ENCODE data around the gene NPIPB6.
A peak's percentile ranks its signal among the peaks of the same experiment; 100 is the strongest.

Gene NPIPB6

DNA sequence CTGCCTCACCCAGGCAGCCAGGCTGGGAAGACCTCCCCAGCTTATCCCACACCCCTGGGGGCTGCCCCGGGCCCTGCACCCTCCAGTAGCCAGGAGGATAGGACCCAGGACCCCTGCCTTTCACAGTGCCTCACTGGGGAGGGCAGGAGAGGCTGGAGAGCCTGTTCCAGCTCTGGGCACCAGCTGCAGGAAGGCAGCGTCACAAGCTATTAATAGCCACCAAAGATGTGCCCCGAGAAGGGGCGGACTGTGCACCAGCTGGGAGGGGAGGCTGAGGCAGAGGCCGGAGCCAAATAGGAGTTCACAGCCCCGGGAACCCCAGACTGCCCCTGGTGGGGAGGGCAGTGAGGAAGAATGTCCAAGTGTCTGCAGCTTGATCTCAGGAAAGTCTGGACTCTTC, 62.2 kb downstream of the NPIPB6 start:
- no peaks in the 10 kb centered on the region for H3K9me3 ChIP-seq (ENCODE audit: low read depth, low read length)
- TF ChIP-seq POLR2AphosphoS5 (IDR thresholded peaks at IDR 0.05; ENCODE audit: borderline replicate concordance, low read depth, low read length) (no peak), FOXP2 (optimal IDR thresholded peaks at IDR 0.05; ENCODE audit: control extremely low read depth, extremely low read length, insufficient read depth) (no peak), EZH2 (IDR thresholded peaks at IDR 0.05) (no peak)
- no peak for DNase-seq (ENCODE audit: low read depth, low spot score)
- no peak overlapping the region for H3K27ac ChIP-seq
- no peaks in the 10 kb centered on the region for H3K36me3 ChIP-seq (ENCODE audit: insufficient read depth, low read length)
- no peak overlapping the region for H3K9ac ChIP-seq (ENCODE audit: insufficient read length)
- no peak overlapping the region for H3K4me3 ChIP-seq

DNA sequence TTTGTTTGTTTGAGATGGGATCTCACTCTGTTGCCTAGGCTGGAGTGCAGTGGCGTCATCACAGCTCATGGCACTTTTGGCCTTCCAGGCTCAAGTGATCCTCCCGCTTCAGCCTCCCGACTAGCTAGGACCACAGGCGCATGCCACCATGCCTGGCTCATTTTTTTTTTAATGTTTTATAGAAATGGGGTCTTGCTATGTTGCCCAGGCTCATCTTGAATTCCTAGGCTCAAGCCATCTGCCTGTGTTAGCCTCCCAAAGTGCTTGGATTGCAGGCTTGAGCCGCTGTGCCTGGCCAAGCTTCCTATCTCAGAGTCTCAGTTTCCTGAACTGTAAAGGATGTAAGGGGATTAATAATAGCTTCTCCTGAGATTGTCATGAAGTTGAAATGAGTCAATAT, 63.0 kb downstream of the NPIPB6 start:
- Histone ChIP-seq H3K9ac (ENCODE audit: insufficient read length) (no peak overlapping the region), H3K36me3 (ENCODE audit: insufficient read depth, low read length) (no peaks in the 10 kb centered on the region), H3K9me3 (ENCODE audit: low read depth, low read length) (no peaks in the 10 kb centered on the region), H3K27ac (no peak overlapping the region), H3K4me3 (no peak overlapping the region)
- DNase-seq (ENCODE audit: low read depth, low spot score) = no peak
- no peak for TF ChIP-seq EZH2 (IDR thresholded peaks at IDR 0.05)
- TF ChIP-seq POLR2AphosphoS5 (IDR thresholded peaks at IDR 0.05; ENCODE audit: borderline replicate concordance, low read depth, low read length) = no peak
- TF ChIP-seq FOXP2 (optimal IDR thresholded peaks at IDR 0.05; ENCODE audit: control extremely low read depth, extremely low read length, insufficient read depth) = no peak

DNA sequence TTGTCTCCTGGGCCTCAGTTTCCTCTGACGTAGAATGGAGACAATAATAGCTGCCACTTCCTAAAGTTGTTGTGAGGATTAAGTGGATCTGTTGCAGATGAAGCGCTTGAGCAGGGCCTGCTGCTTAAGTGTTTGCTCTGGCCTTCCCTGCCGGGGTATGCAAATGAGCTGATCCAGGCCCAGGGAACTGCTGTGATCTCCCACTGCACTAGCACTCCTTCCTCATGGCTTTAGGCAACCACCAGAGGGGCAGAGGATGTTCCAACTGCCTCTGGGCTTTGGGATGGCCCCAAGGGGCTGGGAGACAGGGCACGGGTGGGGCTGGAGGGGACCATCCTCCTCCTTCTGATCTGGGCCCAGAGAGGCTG, 64.8 kb downstream of the NPIPB6 start:
- Histone ChIP-seq H3K36me3 (ENCODE audit: insufficient read depth, low read length) (no peaks in the 10 kb centered on the region), H3K27ac (no peak overlapping the region), H3K4me3 (no peak overlapping the region), H3K9ac (ENCODE audit: insufficient read length) (no peak overlapping the region), H3K9me3 (ENCODE audit: low read depth, low read length) (no peaks in the 10 kb centered on the region)
- no peak for TF ChIP-seq EZH2 (IDR thresholded peaks at IDR 0.05)
- TF ChIP-seq POLR2AphosphoS5 (IDR thresholded peaks at IDR 0.05; ENCODE audit: borderline replicate concordance, low read depth, low read length) = no peak
- TF ChIP-seq FOXP2 (optimal IDR thresholded peaks at IDR 0.05; ENCODE audit: control extremely low read depth, extremely low read length, insufficient read depth) = no peak
- DNase-seq (ENCODE audit: low read depth, low spot score) = no peak

DNA sequence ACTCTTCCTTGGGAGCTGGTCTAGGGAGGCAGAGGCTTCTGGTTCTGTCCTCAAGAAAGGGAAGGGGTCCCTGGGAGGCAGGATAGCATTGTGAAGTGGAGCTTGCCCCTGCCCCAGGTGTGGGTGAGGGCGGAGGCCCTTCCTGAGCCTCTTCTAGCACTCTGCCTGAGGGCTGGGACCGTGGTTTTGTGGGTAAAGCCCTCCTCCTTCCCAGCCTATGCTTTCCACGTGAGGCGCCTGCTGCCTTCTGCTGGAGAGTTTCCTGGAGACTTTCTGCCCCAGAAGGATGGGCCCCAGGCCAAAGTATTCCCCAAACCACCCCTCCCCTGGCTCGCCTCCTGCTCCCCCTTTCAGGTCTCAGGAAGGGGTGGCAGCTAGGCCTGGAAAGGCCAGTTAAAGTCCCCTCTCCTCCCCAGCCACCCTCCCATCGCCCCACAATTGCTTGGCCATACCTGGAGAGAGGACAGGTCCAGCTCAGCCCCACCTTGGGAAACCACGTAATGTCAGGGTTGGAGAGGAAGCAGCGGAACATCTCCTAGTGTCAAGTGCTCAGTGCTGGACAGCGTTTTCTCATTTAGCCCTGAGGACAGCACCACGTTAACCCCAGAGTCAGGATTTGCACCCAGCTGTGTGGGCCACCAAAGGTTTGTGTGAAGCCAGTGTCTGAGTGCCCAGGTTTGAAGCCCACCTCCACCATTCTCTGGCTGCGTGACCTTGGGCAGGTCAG, 65.4 kb downstream of the NPIPB6 start:
- Histone ChIP-seq H3K4me3 (no peak overlapping the region), H3K9ac (ENCODE audit: insufficient read length) (no peak overlapping the region), H3K27ac (no peak overlapping the region), H3K36me3 (ENCODE audit: insufficient read depth, low read length) (no peaks in the 10 kb centered on the region), H3K9me3 (ENCODE audit: low read depth, low read length) (no peaks in the 10 kb centered on the region)
- TF ChIP-seq POLR2AphosphoS5 (IDR thresholded peaks at IDR 0.05; ENCODE audit: borderline replicate concordance, low read depth, low read length) (no peak), EZH2 (IDR thresholded peaks at IDR 0.05) (no peak), FOXP2 (optimal IDR thresholded peaks at IDR 0.05; ENCODE audit: control extremely low read depth, extremely low read length, insufficient read depth) (no peak)
- DNase-seq (ENCODE audit: low read depth, low spot score) = no peak

DNA sequence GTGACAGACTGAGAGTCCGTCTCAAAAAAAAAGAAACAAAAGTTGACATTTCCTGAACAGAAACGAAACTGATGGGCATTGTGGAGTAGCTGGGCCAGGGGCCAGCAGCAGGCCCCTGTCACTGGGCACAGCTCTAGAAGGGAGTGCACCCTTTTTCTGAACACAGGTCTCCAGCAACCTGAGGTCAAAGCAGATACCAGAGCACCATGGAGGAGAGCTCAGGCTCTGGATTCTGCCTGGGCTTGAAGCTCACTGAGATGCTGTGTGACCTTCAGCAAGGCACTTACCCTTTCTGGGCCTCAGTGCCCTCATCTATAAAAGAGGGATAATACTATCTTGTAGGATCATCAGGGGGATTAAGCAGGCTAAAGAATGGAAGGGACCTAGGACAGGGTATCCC, 66.0 kb downstream of the NPIPB6 start:
- no peak for DNase-seq (ENCODE audit: low read depth, low spot score)
- H3K4me3 ChIP-seq = no peak overlapping the region
- no peak overlapping the region for H3K9ac ChIP-seq (ENCODE audit: insufficient read length)
- H3K27ac ChIP-seq = no peak overlapping the region
- no peaks in the 10 kb centered on the region for H3K36me3 ChIP-seq (ENCODE audit: insufficient read depth, low read length)
- H3K9me3 ChIP-seq (ENCODE audit: low read depth, low read length) = no peaks in the 10 kb centered on the region
- TF ChIP-seq EZH2 (IDR thresholded peaks at IDR 0.05) = no peak
- no peak for TF ChIP-seq POLR2AphosphoS5 (IDR thresholded peaks at IDR 0.05; ENCODE audit: borderline replicate concordance, low read depth, low read length)
- no peak for TF ChIP-seq FOXP2 (optimal IDR thresholded peaks at IDR 0.05; ENCODE audit: control extremely low read depth, extremely low read length, insufficient read depth)

DNA sequence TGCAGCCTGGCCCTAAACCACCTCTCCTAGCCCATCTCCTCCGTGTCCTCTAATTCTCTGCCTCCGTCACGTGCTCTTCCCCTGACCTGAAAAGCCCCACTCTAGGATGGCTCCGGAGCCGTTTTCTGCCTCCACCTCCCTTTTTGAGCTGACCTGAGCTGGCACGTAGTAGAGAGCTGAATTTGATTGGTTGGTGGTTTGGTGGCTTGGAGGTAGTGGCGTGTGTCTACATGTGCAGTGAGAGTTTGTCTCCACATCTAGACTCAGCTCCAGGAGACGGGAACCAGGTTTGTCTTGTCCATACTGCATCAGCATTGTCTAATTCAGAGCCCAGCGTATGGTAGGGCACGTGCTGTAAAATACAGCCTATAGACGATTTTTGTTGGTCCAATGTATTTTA, 68.0 kb downstream of the NPIPB6 start:
- Histone ChIP-seq H3K9me3 (ENCODE audit: low read depth, low read length) (no peaks in the 10 kb centered on the region), H3K9ac (ENCODE audit: insufficient read length) (no peak overlapping the region), H3K27ac (no peak overlapping the region), H3K4me3 (no peak overlapping the region), H3K36me3 (ENCODE audit: insufficient read depth, low read length) (no peaks in the 10 kb centered on the region)
- TF ChIP-seq EZH2 (IDR thresholded peaks at IDR 0.05) = no peak
- no peak for TF ChIP-seq POLR2AphosphoS5 (IDR thresholded peaks at IDR 0.05; ENCODE audit: borderline replicate concordance, low read depth, low read length)
- TF ChIP-seq FOXP2 (optimal IDR thresholded peaks at IDR 0.05; ENCODE audit: control extremely low read depth, extremely low read length, insufficient read depth) = no peak
- DNase-seq (ENCODE audit: low read depth, low spot score) = no peak

DNA sequence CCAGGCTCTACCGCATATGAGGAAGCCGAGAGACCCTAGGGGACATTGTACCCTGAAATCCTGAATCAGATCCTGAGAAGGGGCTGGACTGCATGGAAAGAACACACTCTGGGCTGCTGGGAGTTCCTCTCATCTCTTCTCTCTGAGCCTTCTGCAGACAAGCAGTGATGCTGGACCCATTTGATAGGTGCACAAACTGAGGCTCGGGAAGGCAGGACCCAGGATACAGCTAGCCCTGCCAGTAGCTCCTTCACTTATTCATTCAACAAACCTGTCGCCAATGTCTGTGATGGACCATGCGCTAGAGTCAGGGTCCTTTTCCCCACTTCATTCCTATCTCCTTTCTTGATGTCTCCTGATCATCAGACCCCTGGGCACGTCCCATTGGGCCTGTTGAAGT, 69.1 kb downstream of the NPIPB6 start:
- H3K36me3 ChIP-seq (ENCODE audit: insufficient read depth, low read length) = no peaks in the 10 kb centered on the region
- no peak overlapping the region for H3K27ac ChIP-seq
- no peak for DNase-seq (ENCODE audit: low read depth, low spot score)
- no peaks in the 10 kb centered on the region for H3K9me3 ChIP-seq (ENCODE audit: low read depth, low read length)
- H3K9ac ChIP-seq (ENCODE audit: insufficient read length) = no peak overlapping the region
- TF ChIP-seq POLR2AphosphoS5 (IDR thresholded peaks at IDR 0.05; ENCODE audit: borderline replicate concordance, low read depth, low read length) (no peak), FOXP2 (optimal IDR thresholded peaks at IDR 0.05; ENCODE audit: control extremely low read depth, extremely low read length, insufficient read depth) (no peak), EZH2 (IDR thresholded peaks at IDR 0.05) (no peak)
- peak overlapping the region; percentile 80 for H3K4me3 ChIP-seq

DNA sequence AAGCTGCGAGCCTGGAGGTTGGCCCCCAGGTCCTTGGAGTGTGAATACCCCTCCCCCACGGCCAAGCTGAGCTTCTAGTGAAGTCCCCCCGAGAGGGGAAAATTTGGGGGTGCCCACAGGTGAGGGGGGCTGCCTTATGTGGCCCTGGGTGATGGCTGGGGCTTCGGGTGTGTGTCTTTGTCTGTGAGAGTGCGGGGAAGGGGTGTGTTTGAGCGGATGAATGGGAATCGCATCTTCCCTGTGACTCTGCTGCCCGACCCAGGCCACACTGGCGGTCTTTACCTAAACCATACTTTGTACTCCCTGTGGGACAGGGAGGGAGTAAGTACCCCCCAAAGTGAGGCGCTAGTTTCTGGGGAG, 69.7 kb downstream of the NPIPB6 start:
- Histone ChIP-seq H3K36me3 (ENCODE audit: insufficient read depth, low read length) (no peaks in the 10 kb centered on the region), H3K4me3 (peak overlapping the region; percentile 80), H3K27ac (no peak overlapping the region), H3K9ac (ENCODE audit: insufficient read length) (peak overlapping the region; percentile 87), H3K9me3 (ENCODE audit: low read depth, low read length) (no peaks in the 10 kb centered on the region)
- no peak for TF ChIP-seq EZH2 (IDR thresholded peaks at IDR 0.05)
- TF ChIP-seq POLR2AphosphoS5 (IDR thresholded peaks at IDR 0.05; ENCODE audit: borderline replicate concordance, low read depth, low read length) = no peak
- TF ChIP-seq FOXP2 (optimal IDR thresholded peaks at IDR 0.05; ENCODE audit: control extremely low read depth, extremely low read length, insufficient read depth) = no peak
- no peak for DNase-seq (ENCODE audit: low read depth, low spot score)

Measured in SK-N-MC (cell line).